ENCODE results near the gene STRIP2.

- TF ChIP-seq TAF1 (IDR thresholded peaks at IDR 0.05; ENCODE audit: low read depth) (no peak), POLR2AphosphoS5 (IDR thresholded peaks at IDR 0.05) (no peak), EZH2 (IDR thresholded peaks at IDR 0.05; ENCODE audit: borderline replicate concordance, insufficient read depth, low read length, poor library complexity, severe bottlenecking) (no peak), RAD21 (conservative IDR thresholded peaks at IDR 0.05) (no peak), MXI1 (conservative IDR thresholded peaks at IDR 0.05; ENCODE audit: poor library complexity, severe bottlenecking) (no peak), SMC3 (conservative IDR thresholded peaks at IDR 0.05; ENCODE audit: poor library complexity) (no peak)
- TF ChIP-seq, protein P1, sequence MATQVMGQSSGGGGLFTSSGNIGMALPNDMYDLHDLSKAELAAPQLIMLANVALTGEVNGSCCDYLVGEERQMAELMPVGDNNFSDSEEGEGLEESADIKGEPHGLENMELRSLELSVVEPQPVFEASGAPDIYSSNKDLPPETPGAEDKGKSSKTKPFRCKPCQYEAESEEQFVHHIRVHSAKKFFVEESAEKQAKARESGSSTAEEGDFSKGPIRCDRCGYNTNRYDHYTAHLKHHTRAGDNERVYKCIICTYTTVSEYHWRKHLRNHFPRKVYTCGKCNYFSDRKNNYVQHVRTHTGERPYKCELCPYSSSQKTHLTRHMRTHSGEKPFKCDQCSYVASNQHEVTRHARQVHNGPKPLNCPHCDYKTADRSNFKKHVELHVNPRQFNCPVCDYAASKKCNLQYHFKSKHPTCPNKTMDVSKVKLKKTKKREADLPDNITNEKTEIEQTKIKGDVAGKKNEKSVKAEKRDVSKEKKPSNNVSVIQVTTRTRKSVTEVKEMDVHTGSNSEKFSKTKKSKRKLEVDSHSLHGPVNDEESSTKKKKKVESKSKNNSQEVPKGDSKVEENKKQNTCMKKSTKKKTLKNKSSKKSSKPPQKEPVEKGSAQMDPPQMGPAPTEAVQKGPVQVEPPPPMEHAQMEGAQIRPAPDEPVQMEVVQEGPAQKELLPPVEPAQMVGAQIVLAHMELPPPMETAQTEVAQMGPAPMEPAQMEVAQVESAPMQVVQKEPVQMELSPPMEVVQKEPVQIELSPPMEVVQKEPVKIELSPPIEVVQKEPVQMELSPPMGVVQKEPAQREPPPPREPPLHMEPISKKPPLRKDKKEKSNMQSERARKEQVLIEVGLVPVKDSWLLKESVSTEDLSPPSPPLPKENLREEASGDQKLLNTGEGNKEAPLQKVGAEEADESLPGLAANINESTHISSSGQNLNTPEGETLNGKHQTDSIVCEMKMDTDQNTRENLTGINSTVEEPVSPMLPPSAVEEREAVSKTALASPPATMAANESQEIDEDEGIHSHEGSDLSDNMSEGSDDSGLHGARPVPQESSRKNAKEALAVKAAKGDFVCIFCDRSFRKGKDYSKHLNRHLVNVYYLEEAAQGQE (IDR thresholded peaks at IDR 0.05; ENCODE audit: borderline replicate concordance), result no peak
- TF ChIP-seq, protein P2, sequence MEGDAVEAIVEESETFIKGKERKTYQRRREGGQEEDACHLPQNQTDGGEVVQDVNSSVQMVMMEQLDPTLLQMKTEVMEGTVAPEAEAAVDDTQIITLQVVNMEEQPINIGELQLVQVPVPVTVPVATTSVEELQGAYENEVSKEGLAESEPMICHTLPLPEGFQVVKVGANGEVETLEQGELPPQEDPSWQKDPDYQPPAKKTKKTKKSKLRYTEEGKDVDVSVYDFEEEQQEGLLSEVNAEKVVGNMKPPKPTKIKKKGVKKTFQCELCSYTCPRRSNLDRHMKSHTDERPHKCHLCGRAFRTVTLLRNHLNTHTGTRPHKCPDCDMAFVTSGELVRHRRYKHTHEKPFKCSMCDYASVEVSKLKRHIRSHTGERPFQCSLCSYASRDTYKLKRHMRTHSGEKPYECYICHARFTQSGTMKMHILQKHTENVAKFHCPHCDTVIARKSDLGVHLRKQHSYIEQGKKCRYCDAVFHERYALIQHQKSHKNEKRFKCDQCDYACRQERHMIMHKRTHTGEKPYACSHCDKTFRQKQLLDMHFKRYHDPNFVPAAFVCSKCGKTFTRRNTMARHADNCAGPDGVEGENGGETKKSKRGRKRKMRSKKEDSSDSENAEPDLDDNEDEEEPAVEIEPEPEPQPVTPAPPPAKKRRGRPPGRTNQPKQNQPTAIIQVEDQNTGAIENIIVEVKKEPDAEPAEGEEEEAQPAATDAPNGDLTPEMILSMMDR (IDR thresholded peaks at IDR 0.05; ENCODE audit: poor library complexity, severe bottlenecking), result no peak
Measured at GRCh38 chr7:129482781-129483180, 48.5 kb downstream of the STRIP2 start.

Measured in neural cell (in vitro differentiated cells).